Measurements from ENCODE around the gene CBLN1. TPM values are rescaled to one million over a fixed set of nuclear protein-coding genes. Genes with fewer than 3 reads are reported as not detected.
"Not testable (repeated sequence)": the region's sequence is repeated elsewhere in the genome, so short reads cannot be mapped to it uniquely, and the experiment has no call there.

The CBLN1 gene
- total RNA-seq, 1 donor from 2014 or later, result 21.7 TPM

- no peak overlapping the region for H3K4me3 Mint-ChIP-seq (ENCODE audit: unreplicated experiment)
- H3K36me3 Mint-ChIP-seq (ENCODE audit: unreplicated experiment), result peaks cover 5% of the 10 kb centered on the region
- no peak for TF ChIP-seq CTCF (IDR thresholded peaks at IDR 0.05; ENCODE audit: partially characterized antibody, unreplicated experiment)
- no peak for DNase-seq
- no peaks in the 10 kb centered on the region for H3K4me1 Mint-ChIP-seq (ENCODE audit: low read depth, unreplicated experiment)
- no peaks in the 10 kb centered on the region for H3K27me3 Mint-ChIP-seq (ENCODE audit: unreplicated experiment)
- H3K27ac Mint-ChIP-seq (ENCODE audit: unreplicated experiment), result no peak overlapping the region
- peaks cover 3% of the 10 kb centered on the region for H3K9me3 Mint-ChIP-seq (ENCODE audit: unreplicated experiment)
Measured at GRCh38 chr16:49259330-49259729, 22.3 kb downstream of the CBLN1 start.

DNA sequence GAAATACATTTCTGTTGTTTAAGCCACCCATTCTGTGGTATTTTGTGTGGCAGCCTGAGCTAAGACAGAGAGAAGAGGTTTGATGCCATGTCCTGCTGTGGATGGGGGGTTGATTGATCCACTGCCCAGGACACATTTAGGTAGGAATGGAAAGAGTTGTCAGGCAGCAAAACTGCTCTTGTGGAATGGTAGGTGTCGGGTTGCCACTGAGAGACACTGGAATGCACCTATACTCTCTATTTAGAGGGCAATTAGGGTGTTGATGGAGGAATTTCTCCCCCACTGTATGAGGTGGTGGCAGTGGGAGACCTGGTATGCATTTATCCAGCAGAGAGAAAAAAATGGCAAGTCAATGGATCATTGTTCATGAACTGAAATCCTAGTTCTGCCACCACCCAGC lies 30.9 kb downstream of the CBLN1 start:
- DNase-seq, result no peak
- peaks cover 3% of the 10 kb centered on the region for H3K9me3 Mint-ChIP-seq (ENCODE audit: unreplicated experiment)
- peaks cover under 1% of the 10 kb centered on the region for H3K36me3 Mint-ChIP-seq (ENCODE audit: unreplicated experiment)
- no peak for TF ChIP-seq CTCF (IDR thresholded peaks at IDR 0.05; ENCODE audit: partially characterized antibody, unreplicated experiment)
- no peak overlapping the region for H3K4me3 Mint-ChIP-seq (ENCODE audit: unreplicated experiment)
- H3K27ac Mint-ChIP-seq (ENCODE audit: unreplicated experiment), result no peak overlapping the region
- H3K27me3 Mint-ChIP-seq (ENCODE audit: unreplicated experiment), result no peaks in the 10 kb centered on the region
- peaks cover 3% of the 10 kb centered on the region for H3K4me1 Mint-ChIP-seq (ENCODE audit: low read depth, unreplicated experiment)

DNA sequence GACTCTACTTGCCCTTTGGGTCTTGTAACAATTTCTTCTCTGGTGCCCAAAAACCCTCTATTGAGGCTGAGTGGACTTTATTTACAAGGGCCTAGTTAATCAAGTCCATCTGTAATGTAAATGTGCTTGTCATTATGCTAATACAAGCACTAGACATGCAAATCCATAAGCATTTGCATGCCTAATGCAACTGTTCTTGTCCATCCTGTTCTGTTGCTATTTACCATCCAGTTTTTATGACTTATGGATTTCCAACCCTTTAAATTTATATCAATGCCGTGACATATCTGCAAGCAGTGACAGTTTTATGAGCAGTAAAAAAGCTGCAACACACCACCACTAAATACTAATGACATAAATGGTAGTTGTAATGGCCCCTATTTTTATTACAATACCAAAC lies 33.4 kb downstream of the CBLN1 start:
- Mint-ChIP-seq H3K27me3 (ENCODE audit: unreplicated experiment) (peaks cover 3% of the 10 kb centered on the region), H3K36me3 (ENCODE audit: unreplicated experiment) (no peaks in the 10 kb centered on the region), H3K4me1 (ENCODE audit: low read depth, unreplicated experiment) (peaks cover 3% of the 10 kb centered on the region), H3K4me3 (ENCODE audit: unreplicated experiment) (no peak overlapping the region), H3K9me3 (ENCODE audit: unreplicated experiment) (peaks cover 3% of the 10 kb centered on the region), H3K27ac (ENCODE audit: unreplicated experiment) (no peak overlapping the region)
- TF ChIP-seq CTCF (IDR thresholded peaks at IDR 0.05; ENCODE audit: partially characterized antibody, unreplicated experiment), result no peak
- no peak for DNase-seq

DNA sequence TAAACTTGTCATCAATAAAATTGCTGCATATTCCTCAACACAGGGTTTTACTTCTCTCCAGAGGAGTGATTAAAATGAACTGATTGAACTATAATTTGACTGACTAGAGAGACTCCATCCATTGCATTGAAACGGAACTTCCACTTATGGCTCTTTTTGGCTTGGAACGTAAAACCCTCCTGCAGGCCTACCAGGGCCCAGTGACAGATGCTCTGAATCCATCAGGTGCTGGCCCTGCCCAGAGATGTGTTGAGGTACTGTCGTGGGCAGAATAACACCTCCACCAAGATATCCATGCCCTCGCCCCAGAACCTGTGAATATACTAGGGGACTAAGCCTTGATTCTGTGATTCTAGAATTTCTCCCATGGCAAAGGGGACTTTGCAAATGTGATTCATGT lies 45.4 kb downstream of the CBLN1 start:
- Mint-ChIP-seq H3K27me3 (ENCODE audit: unreplicated experiment) (peaks cover 3% of the 10 kb centered on the region), H3K9me3 (ENCODE audit: unreplicated experiment) (peaks cover 1% of the 10 kb centered on the region), H3K4me1 (ENCODE audit: low read depth, unreplicated experiment) (peaks cover 5% of the 10 kb centered on the region), H3K36me3 (ENCODE audit: unreplicated experiment) (no peaks in the 10 kb centered on the region), H3K4me3 (ENCODE audit: unreplicated experiment) (no peak overlapping the region), H3K27ac (ENCODE audit: unreplicated experiment) (no peak overlapping the region)
- DNase-seq, result no peak
- TF ChIP-seq CTCF (IDR thresholded peaks at IDR 0.05; ENCODE audit: partially characterized antibody, unreplicated experiment), result no peak

DNA sequence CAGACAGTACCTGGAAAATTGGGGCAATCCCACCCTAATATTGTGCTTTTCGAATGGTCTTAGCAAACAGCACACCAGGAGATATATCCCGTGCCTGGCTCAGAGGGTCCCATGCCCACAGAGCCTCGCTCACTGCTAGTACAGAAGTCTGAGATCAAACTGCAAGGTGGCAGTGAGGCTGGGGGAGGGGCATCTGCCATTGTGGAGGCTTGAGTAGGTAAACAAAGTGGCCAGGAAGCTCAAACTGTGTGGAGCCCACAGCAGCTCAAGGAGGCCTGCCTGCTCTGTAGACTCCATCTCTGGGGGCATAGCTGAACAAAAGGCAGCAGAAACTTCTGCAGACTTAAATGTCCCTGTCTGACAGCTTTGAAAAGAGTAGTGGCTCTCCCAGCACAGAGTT lies 53.3 kb downstream of the CBLN1 start:
- not testable (repeated sequence) for H3K36me3 Mint-ChIP-seq (ENCODE audit: unreplicated experiment); DNase-seq; H3K4me3 Mint-ChIP-seq (ENCODE audit: unreplicated experiment); H3K9me3 Mint-ChIP-seq (ENCODE audit: unreplicated experiment); H3K4me1 Mint-ChIP-seq (ENCODE audit: low read depth, unreplicated experiment); H3K27ac Mint-ChIP-seq (ENCODE audit: unreplicated experiment); H3K27me3 Mint-ChIP-seq (ENCODE audit: unreplicated experiment)

Other genes with a start within 250 kb of the CBLN1 start
- gene C16orf78, start 92.0 kb upstream of the CBLN1 start, total RNA-seq (ENCODE audit: unreplicated experiment), result not detected

Data from glutamatergic neuron (in vitro differentiated cells).